Esophagus muscularis mucosa (tissue), 3 donors: ENCODE results near the gene SLC39A1.

Experiments used
- CTCF ChIP-seq, 3 experiments: fragments of 200-600 bp in 2 of 3; fragments of 450-650 bp in 1 of 3; sonication (generic) in 2 of 3; IDR thresholded peaks; one replicate each; pipeline ENCODE4 v1.5.1; 2017 to 2019; ENCODE audit warnings: antibody characterized with exemption in 3 of 3, mild to moderate bottlenecking in 2 of 3, moderate library complexity in 1 of 3
- POLR2A ChIP-seq: fragments of 450-650 bp; IDR thresholded peaks from one replicate; pipeline ENCODE4 v1.6.1; 2017; ENCODE audit warnings: antibody characterized with exemption, moderate library complexity, mild to moderate bottlenecking, low read depth

GRCh38 chr1:153956997-153957715 is 6.2 kb downstream of the SLC39A1 start:
- TF ChIP-seq CTCF (IDR thresholded peaks at IDR 0.05) (no peak), POLR2A (no peak)
